Stomach smooth muscle (tissue), 2 donors: ENCODE data around the gene SLC26A6.

ENCODE experiments used
- H3K27ac ChIP-seq: one replicate; pipeline ENCODE4 v1.7.0; 2013; ENCODE audit warnings: mild to moderate bottlenecking, low read length, inconsistent platforms
- H3K27me3 ChIP-seq, 2 donors: one replicate each; pipeline ENCODE4 v1.7.0; 2013; ENCODE audit warnings: low read length in 2 of 2; ENCODE audit not compliant: insufficient read depth in 2 of 2, control insufficient read depth in 1 of 2
- H3K36me3 ChIP-seq, 2 donors: one replicate each; pipeline ENCODE4 v1.7.0; 2013; ENCODE audit warnings: low read length in 2 of 2; ENCODE audit not compliant: control insufficient read depth in 2 of 2, insufficient read depth in 2 of 2
- H3K4me1 ChIP-seq: one replicate; pipeline ENCODE4 v1.7.0; 2013; ENCODE audit warnings: low read length; ENCODE audit not compliant: control insufficient read depth, insufficient read depth
- H3K4me3 ChIP-seq, 2 donors: one replicate each; pipeline ENCODE4 v1.7.0; 2013; ENCODE audit warnings: low read length in 2 of 2
- H3K9ac ChIP-seq, 2 donors: one replicate each; pipeline ENCODE4 v1.7.0; 2013; ENCODE audit warnings: low read length in 2 of 2, mild to moderate bottlenecking in 1 of 2
- H3K9me3 ChIP-seq, 2 donors: one replicate each; pipeline ENCODE4 v1.7.0; 2013; ENCODE audit warnings: low read length in 2 of 2; ENCODE audit not compliant: control insufficient read depth in 2 of 2
- donor health status: healthy.
- donor health status: Pancreatic carcinoma.

SLC26A6 gene

GRCh38 chr3:48678056-48678455, 42.8 kb upstream of the SLC26A6 start:
- Histone ChIP-seq H3K9me3 (no peaks in the 10 kb centered on the region), H3K27me3 (no peaks in the 10 kb centered on the region), H3K36me3 (peaks cover 26 to 53% of the 10 kb centered on the region in 2 donors), H3K9ac (no peak overlapping the region), H3K27ac (no peak overlapping the region), H3K4me1 (peaks cover 1% of the 10 kb centered on the region), H3K4me3 (no peak overlapping the region)

GRCh38 chr3:48674505-48674904, 39.2 kb upstream of the SLC26A6 start:
- peaks cover 11 to 29% of the 10 kb centered on the region in 2 donors for H3K36me3 ChIP-seq
- no peak overlapping the region for H3K4me3 ChIP-seq
- H3K9ac ChIP-seq, result no peak overlapping the region
- no peaks in the 10 kb centered on the region for H3K4me1 ChIP-seq
- no peaks in the 10 kb centered on the region for H3K9me3 ChIP-seq
- H3K27ac ChIP-seq, result no peak overlapping the region
- H3K27me3 ChIP-seq, result no peaks in the 10 kb centered on the region

GRCh38 chr3:48672522-48672921, 37.3 kb upstream of the SLC26A6 start:
- no peak overlapping the region for H3K4me3 ChIP-seq
- H3K9ac ChIP-seq, result no peak overlapping the region

GRCh38 chr3:48664929-48665328, 29.7 kb upstream of the SLC26A6 start:
- Histone ChIP-seq H3K4me1 (peaks cover 24% of the 10 kb centered on the region), H3K4me3 (no peak overlapping the region), H3K36me3 (no peaks in the 10 kb centered on the region), H3K9me3 (no peaks in the 10 kb centered on the region), H3K9ac (no peak overlapping the region), H3K27ac (no peak overlapping the region), H3K27me3 (peaks cover 9 to 27% of the 10 kb centered on the region in 2 donors)

More at GRCh38 chr3:48672522-48672921, 37.3 kb upstream of the SLC26A6 start:
- H3K27me3 ChIP-seq, result no peaks in the 10 kb centered on the region
- no peak overlapping the region for H3K27ac ChIP-seq
- no peaks in the 10 kb centered on the region for H3K9me3 ChIP-seq
- no peaks in the 10 kb centered on the region for H3K4me1 ChIP-seq
- H3K36me3 ChIP-seq, result peaks cover 0 to 13% of the 10 kb centered on the region in 2 donors

- Histone ChIP-seq H3K4me1 (peaks cover 24% of the 10 kb centered on the region), H3K4me3 (peak overlapping the region; percentile 61 to 69), H3K9me3 (no peaks in the 10 kb centered on the region), H3K27ac (peak overlapping the region; percentile 74), H3K27me3 (peaks cover 13 to 33% of the 10 kb centered on the region in 2 donors), H3K9ac (peak overlapping the region in 1 of 2 donors; percentile 69), H3K36me3 (no peaks in the 10 kb centered on the region)
These were observed 29.0 kb upstream of the SLC26A6 start for GRCh38 chr3:48664313-48664644.

GRCh38 chr3:48663489-48664312, 28.4 kb upstream of the SLC26A6 start:
- Histone ChIP-seq H3K4me3 (peak overlapping the region; percentile 61 to 69), H3K36me3 (no peaks in the 10 kb centered on the region), H3K9ac (peak overlapping the region; percentile 69 to 92), H3K9me3 (no peaks in the 10 kb centered on the region), H3K4me1 (peaks cover 24% of the 10 kb centered on the region), H3K27ac (peak overlapping the region; percentile 74), H3K27me3 (peaks cover 13 to 33% of the 10 kb centered on the region in 2 donors)

GRCh38 chr3:48662753-48663488, 27.7 kb upstream of the SLC26A6 start, which contains the start of gene CELSR3:
TSS of gene CELSR3 (minus strand) at chr3:48662886. CDS start at chr3:48662634, 252 bp downstream.
- peak within 1 kb of the TSS; percentile 69 to 92 for H3K9ac ChIP-seq
- no peaks in the 10 kb centered on the region for H3K36me3 ChIP-seq
- H3K27ac ChIP-seq, result peak within 1 kb of the TSS; percentile 74
- no peaks in the 10 kb centered on the region for H3K9me3 ChIP-seq
- H3K4me1 ChIP-seq, result peaks cover 24% of the 10 kb centered on the region
- peak within 1 kb of the TSS; percentile 61 to 69 for H3K4me3 ChIP-seq
- peaks cover 13 to 33% of the 10 kb centered on the region in 2 donors for H3K27me3 ChIP-seq

- peaks cover 24% of the 10 kb centered on the region for H3K4me1 ChIP-seq
- no peak overlapping the region for H3K27ac ChIP-seq
- no peak overlapping the region for H3K4me3 ChIP-seq
- H3K9me3 ChIP-seq, result no peaks in the 10 kb centered on the region
- peaks cover 13 to 33% of the 10 kb centered on the region in 2 donors for H3K27me3 ChIP-seq
- no peak overlapping the region for H3K9ac ChIP-seq
- H3K36me3 ChIP-seq, result no peaks in the 10 kb centered on the region
These were observed 27.0 kb upstream of the SLC26A6 start for GRCh38 chr3:48662145-48662752.

- peak overlapping the region; percentile 43 to 69 for H3K4me3 ChIP-seq
- H3K9me3 ChIP-seq, result no peaks in the 10 kb centered on the region
- no peak overlapping the region for H3K9ac ChIP-seq
- H3K27ac ChIP-seq, result no peak overlapping the region
- peaks cover 26% of the 10 kb centered on the region for H3K4me1 ChIP-seq
- H3K27me3 ChIP-seq, result peaks cover 17 to 38% of the 10 kb centered on the region in 2 donors
- H3K36me3 ChIP-seq, result no peaks in the 10 kb centered on the region
These were observed 26.4 kb upstream of the SLC26A6 start for GRCh38 chr3:48661501-48662144.

- H3K9me3 ChIP-seq, result no peaks in the 10 kb centered on the region
- peak overlapping the region in 1 of 2 donors; percentile 69 for H3K4me3 ChIP-seq
- no peak overlapping the region for H3K9ac ChIP-seq
- peaks cover 31% of the 10 kb centered on the region for H3K4me1 ChIP-seq
- no peaks in the 10 kb centered on the region for H3K36me3 ChIP-seq
- H3K27ac ChIP-seq, result no peak overlapping the region
- H3K27me3 ChIP-seq, result peaks cover 17 to 38% of the 10 kb centered on the region in 2 donors
These were observed 25.6 kb upstream of the SLC26A6 start for GRCh38 chr3:48660800-48661400.
